NCI-H460 (cell line): ENCODE measurements around the gene SLC16A6. TPM values are rescaled to one million over a fixed set of nuclear protein-coding genes. Genes with fewer than 3 reads are reported as not detected.
"Not testable (repeated sequence)": the region's sequence is repeated elsewhere in the genome, so short reads cannot be mapped to it uniquely, and the experiment has no call there.

ENCODE experiments used
- DNase-seq: peaks from one replicate; pipeline ENCODE4 v3.0.0-alpha.2; 2016; ENCODE audit warnings: low read depth; ENCODE audit errors: extremely low read depth
- total RNA-seq: library from RNA; depleted of rRNA; stranded (reverse); fragments of >200 nt; shearing (Covaris generic); gene quantifications from 2 replicates; pipeline ENCODE4 v1.2.3, GENCODE V29; 2014

The SLC16A6 gene
- total RNA-seq, 1 experiment from 2014 or later = 75.7 TPM

DNA sequence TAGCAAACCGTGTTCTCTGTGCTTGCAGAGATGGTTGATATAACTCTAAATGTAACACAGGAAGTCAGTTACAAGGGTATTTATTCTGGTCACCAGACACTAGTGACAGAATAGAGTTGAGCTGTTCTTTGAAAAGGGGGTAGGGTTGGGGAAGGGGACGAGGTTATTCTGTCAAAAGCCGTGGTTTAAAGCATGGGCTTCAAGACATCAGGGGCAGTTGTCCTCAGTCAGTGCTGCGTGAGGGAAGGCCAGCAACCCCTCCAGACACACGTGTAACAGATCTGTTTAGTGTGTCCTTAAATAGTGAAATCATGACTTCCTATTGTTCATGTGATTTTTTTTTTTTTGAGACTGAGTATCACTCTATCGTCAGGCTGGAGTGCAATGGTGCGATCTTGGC, 37.5 kb downstream of the SLC16A6 start:
- not testable (repeated sequence) for DNase-seq

- DNase-seq = no peak
These were observed 41.6 kb downstream of the SLC16A6 start for GRCh38 chr17:68249354-68249765.

DNA sequence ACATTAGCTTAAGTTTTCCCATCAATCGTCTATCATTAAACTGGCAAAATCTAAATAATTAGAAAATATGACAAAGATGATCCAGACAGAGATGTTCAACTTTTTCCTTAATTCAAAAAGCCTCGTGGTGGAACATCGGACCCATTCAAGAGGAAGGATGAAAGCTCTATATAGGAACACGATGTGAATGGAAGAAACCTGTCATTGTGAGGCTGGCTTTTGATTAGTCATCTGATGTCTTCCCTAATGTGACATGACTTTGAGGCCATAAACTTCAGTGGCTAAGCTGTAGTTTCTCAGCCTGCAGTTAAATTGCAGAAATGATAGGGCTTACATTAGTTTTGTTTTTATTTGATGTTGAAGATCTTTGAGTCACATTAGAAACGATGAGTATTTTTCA, 42.0 kb downstream of the SLC16A6 start:
- DNase-seq = no peak

DNA sequence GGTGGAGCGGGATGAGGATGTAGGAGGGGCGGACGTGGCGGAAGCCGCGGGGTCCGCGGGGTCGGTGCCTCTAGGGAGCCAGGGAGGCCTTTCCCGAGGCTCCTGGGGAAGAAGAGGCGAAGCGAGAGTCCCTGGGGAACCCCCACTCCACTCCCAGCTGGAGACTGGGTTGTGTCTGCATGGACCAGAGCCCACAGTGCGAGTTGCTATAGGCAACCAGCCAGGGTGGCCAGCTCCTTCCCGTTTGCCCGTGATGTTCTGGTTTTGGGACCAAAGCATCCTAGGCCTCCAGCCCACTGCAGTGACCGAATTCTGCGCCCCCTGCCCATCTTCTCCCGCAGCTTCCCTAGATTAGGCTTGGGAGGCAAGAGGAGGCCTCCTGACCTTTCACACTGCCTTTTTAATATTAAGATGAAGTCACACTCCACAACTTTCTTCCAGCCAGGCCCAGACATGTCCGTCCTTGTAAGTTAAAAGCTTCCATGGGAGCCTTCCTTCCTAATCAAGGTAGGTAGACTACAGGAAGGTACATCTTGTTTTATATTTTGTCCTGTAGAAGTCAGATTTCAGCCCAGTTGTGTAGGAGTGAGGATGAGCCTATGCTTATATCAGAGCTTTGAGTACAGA, 42.6 kb downstream of the SLC16A6 start:
- DNase-seq = peak; percentile 23

- peak; percentile 90 for DNase-seq
These were observed 43.3 kb downstream of the SLC16A6 start, which contains the start of gene AMZ2 for GRCh38 chr17:68247445-68248198. Gene AMZ2, plus strand, starts transcription at chr17:68248043. Its CDS starts 2,145 bp downstream, at chr17:68250188.

GRCh38 chr17:68246271-68247028, 44.5 kb downstream of the SLC16A6 start:
- no peak for DNase-seq

DNA sequence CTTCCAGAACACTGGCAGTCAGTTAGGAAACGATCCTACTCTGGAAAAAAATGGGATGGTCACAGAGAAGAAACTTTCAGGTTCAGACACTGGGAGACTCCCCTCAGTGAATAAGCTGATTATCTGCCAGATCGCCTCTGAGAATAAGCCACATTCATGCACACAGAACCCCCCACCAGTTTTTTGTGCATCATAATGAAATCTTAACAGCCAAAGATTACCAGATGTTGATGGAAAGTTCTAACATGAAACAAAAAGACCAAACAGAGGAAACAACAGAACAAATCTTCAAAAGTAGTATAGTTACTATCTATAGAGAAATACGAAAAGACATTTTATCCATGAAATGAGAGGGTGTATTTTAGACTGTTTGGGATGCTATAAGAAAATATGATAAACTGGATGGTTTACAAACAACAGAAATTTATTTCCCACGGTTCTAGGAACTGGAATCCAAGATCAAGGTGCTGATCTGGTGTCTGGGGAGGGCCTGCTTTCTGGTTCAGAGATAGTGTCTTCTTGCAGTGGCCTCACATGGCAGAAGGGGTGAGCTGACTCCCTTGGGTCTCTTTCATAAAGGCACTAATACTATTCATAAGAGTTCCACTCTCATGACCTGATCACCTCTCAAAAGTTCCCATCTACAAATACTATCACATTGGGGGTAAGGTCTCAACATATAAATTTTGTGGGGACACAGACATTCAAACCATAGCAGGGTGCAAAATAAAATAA, 51.1 kb downstream of the SLC16A6 start:
- DNase-seq = no peak

GRCh38 chr17:68238871-68239253, 52.1 kb downstream of the SLC16A6 start:
- DNase-seq = no peak

DNA sequence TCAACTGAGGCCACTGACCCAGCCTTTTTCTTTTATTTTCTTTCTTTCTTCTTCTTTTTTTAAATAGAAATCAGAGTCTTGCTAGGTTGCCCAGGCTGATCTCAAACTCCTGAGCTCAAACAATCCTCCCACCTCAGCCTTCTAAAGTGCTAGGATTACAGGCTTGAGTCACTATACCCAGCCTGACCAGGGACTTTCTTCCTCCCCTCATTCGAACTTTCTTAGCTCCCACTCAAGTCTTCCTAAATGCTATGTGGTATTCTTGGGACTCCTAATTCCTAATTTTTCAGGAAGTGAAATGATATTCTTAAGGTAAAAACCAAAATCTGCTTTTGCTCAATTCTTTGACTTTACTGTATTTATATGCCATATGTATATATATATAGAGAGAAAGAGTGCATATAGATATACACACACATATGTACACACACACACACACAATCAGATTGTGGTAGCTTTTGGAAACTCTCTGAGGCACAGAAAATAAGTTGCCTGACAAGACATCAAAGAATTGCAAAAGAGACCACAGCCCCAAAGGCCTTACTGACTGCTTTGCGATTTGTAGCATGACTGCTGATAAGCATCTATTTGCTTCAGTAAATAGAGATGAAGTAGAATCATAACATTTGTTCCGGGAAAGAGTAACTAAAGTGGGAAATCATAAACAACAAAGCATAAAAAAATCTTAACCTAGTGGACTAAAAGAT, 52.6 kb downstream of the SLC16A6 start:
- DNase-seq = no peak

DNA sequence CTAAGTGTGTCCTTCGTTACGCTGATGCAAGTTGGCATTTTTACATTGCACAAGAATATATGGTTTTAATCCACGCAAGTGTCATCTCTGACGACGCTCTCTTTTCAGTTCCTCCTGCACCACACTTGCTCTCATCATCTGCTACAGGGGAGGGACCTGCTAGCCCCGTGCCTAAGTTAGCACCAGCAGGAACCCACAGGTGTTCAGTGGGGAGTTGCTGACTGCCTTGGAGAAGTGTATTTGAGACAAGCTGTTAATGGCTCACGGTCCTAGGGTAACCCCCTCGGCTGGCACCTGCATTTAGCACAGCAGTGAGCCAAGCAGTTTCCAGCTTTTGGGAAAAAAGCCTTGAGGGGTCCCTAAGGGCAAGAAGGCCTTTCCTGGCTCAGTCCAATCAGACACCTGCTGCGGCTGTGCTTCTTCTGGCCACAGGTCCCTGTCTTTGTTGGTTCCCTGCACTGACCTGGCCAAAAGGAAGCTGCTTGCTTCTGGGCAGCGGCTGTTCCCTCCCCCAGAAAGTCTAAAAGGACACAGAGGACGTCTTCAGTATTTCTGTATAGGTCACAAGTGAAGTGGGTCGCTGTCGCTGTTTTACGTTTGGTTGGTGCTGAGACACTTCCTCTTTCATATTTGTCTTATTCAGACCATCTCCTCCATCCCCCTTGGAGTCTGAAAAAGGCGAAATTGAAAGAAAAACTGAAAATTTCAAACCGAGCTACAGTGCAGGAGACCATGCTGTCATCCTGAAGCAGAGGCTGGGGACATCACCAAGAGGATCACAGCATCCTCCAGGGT, 53.4 kb downstream of the SLC16A6 start:
- DNase-seq = not testable (repeated sequence)

GRCh38 chr17:68235336-68235791, 55.6 kb downstream of the SLC16A6 start:
- DNase-seq = not testable (repeated sequence)

DNA sequence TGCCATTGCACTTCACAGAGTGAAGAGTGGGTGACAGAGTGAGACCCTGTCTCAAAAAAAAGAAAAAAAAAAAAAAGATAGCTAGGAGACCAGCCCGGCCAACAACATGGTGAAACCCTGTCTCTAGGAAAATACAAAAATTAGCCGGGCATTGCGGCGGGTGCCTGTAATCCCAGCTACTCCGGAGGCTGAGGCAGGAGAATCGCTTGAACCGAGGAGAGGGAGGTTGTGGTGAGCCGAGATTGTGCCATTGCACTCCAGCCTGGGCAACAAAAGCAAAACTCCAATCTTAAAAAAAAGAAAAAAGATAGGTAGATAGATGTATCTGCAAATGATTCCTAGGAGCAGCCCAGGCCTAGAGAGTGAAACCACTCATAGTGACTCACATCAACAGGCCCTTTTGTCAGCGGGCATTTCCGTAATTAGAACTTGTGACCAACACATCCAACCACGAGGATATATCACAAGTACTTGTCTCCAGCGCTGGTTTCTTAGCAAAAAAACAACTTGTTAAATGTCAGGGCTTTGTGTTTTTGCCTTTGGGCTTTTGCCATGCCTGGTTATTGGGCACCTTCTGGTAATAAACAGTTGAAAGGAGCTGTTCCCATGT, 56.1 kb downstream of the SLC16A6 start:
- DNase-seq = not testable (repeated sequence)

DNA sequence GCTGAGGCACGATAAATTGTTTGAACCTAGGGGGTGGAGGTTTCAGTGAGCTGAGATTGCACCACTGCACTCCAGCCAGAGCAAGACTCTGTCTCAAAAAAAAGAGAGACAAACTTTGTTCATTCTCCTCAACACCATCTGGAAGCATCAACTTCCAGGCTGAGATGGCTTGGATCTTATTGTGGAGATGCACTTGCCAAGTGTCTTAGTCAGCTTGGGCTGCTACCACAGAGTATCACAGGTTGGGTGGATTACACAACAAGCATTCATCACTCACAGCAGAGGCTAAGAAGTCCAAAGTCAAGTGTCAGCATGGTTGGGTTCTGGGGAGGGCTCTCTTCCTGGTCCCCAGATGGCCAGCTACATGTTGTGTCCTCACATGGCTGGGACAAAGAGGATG, 58.2 kb downstream of the SLC16A6 start:
- DNase-seq = not testable (repeated sequence)

DNA sequence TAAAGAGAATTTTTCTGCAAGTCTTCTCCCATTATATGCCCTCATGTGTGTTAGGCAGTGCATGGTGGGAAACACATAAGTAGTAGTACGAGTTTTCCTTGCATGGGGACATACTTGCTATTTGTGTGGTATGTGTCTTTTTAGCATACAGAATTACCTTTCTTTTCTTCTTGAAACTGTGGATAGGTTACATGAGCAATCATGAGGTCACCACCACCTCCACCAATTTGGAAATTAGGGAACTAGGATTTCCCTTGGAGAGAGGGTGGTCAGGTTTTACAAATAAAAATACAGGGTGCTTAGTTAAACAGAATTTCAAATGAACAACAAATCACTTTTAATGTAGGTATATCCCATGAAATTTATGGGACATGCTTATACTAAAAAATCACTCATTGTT, 59.4 kb downstream of the SLC16A6 start:
- DNase-seq = no peak

DNA sequence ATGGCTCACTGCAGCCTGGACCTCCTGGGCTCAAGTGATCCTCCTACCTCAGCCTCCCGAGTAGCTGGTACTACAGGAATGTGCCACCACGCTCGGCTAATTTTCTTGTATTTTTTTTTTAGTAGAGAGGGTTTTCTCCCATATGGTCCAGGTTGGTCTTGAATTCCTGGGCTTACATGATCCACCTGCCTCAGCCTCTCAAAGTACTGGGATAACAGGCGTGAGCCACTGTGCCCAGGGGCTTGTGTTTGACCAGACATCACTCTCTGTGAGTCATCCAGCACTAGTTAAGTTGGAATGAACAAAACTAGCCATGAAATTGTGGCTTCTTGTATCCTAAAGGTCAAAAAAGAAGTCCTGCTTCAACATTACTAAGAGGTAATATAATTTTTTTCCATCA, 59.8 kb downstream of the SLC16A6 start:
- not testable (repeated sequence) for DNase-seq

- no peak for DNase-seq
These were observed 61.3 kb downstream of the SLC16A6 start for GRCh38 chr17:68229619-68230018.

- no peak for DNase-seq
These were observed 61.9 kb downstream of the SLC16A6 start for GRCh38 chr17:68228817-68229570.
